GM13977 (cell line): Measurements from ENCODE around the gene LMAN1.

ENCODE experiments used
- DNase-seq: peaks from one replicate; pipeline ENCODE4 v3.0.0; 2012; ENCODE audit warnings: low spot score
- CTCF ChIP-seq: IDR thresholded peaks from 2 replicates; pipeline ENCODE4 v1.5.1; 2012; ENCODE audit warnings: mild to moderate bottlenecking, control low read depth; ENCODE audit not compliant: insufficient read depth; ENCODE audit errors: extremely low read depth, missing control alignments
- in situ Hi-C: fragments of 300-500 bp; cut with MboI; formaldehyde crosslinking; loops from one replicate; pipeline ENCODE4 v1.12.0; 2022; ENCODE audit warnings: low sequenced_read_pairs, low pct_unique_long_range_greater_than_20kb, mixed read lengths, inconsistent platforms; ENCODE audit not compliant: unreplicated experiment

Gene LMAN1

GRCh38 chr18:59332986-59333385, 26.1 kb downstream of the LMAN1 start:
- in situ Hi-C loops, result no loop called here
- no peak for TF ChIP-seq CTCF
- DNase-seq, result no peak

- DNase-seq, result no peak
- in situ Hi-C loops, result no loop called here
- no peak for TF ChIP-seq CTCF
These were observed 30.4 kb downstream of the LMAN1 start for GRCh38 chr18:59328683-59329082.

- DNase-seq, result no peak
- TF ChIP-seq CTCF, result no peak
- in situ Hi-C loops, result no loop called here
These were observed 33.1 kb downstream of the LMAN1 start for GRCh38 chr18:59325965-59326364.

- DNase-seq, result no peak
- no peak for TF ChIP-seq CTCF
- in situ Hi-C loops, result no loop called here
These were observed 34.5 kb downstream of the LMAN1 start for GRCh38 chr18:59324623-59324971.

GRCh38 chr18:59323931-59324622, 35.0 kb downstream of the LMAN1 start:
- no peak for TF ChIP-seq CTCF
- in situ Hi-C loops, result no loop called here
- DNase-seq, result no peak

GRCh38 chr18:59318460-59319050, 40.5 kb downstream of the LMAN1 start, which contains the start of gene CPLX4:
CPLX4 (minus strand) TSS chr18:59318649; CDS start chr18:59318462, 187 bp downstream.
- no peak for TF ChIP-seq CTCF
- in situ Hi-C loops, result no loop called here
- no peak for DNase-seq
